22Rv1 (cell line): ENCODE results near the gene LST1.

Source experiments
- ZFX ChIP-seq: fragments of 450-650 bp; IDR thresholded peaks from 2 replicates; pipeline ENCODE4 v1.6.1; 2017; ENCODE audit warnings: antibody characterized with exemption, borderline replicate concordance
- TF ChIP-seq, protein P1 (sequence below): fragments of 450-650 bp; IDR thresholded peaks from 2 replicates; pipeline ENCODE4 v1.5.1; 2017; ENCODE audit warnings: mild to moderate bottlenecking

DNA sequence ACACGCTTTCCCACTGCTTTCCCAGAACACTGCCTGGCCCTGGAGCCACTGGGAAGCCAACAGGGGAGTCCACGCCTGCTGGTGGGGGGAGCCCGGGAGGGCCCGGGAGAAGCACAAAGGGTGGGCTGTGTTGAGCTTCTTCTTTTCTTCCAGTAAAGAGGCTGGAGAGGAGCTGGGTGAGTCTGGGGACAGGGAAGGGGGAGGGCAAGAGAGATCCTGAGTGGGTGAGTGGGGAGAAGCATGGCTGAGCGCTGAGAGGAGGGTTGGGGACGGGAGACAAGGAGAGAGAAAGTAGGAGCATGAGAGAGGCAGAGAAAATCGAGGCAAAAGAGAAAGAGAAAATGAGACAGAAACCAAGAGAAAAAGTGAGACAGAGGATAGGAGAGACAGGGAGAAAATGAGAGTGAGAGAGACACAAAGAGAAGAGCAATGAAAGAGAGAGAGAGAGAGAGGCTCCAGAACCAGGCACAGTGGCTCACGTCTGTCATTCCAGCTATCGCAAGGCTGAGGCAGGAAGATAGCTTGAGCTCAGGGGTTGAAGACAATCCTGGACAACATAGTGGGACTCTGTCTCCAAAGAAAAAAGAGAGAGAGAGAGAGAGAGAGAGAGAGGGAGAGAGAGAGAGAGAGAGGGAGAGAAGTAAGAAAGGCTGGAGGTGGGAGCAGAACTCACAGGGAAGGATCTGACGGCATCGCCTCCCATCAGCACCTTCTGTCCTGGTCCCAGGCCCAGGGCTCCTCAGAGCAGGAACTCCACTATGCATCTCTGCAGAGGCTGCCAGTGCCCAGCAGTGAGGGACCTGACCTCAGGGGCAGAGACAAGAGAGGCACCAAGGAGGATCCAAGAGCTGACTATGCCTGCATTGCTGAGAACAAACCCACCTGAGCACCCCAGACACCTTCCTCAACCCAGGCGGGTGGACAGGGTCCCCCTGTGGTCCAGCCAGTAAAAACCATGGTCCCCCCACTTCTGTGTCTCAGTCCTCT lies 2.0 kb downstream of the LST1 start:
- TF ChIP-seq, protein P1, sequence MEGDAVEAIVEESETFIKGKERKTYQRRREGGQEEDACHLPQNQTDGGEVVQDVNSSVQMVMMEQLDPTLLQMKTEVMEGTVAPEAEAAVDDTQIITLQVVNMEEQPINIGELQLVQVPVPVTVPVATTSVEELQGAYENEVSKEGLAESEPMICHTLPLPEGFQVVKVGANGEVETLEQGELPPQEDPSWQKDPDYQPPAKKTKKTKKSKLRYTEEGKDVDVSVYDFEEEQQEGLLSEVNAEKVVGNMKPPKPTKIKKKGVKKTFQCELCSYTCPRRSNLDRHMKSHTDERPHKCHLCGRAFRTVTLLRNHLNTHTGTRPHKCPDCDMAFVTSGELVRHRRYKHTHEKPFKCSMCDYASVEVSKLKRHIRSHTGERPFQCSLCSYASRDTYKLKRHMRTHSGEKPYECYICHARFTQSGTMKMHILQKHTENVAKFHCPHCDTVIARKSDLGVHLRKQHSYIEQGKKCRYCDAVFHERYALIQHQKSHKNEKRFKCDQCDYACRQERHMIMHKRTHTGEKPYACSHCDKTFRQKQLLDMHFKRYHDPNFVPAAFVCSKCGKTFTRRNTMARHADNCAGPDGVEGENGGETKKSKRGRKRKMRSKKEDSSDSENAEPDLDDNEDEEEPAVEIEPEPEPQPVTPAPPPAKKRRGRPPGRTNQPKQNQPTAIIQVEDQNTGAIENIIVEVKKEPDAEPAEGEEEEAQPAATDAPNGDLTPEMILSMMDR: no peak
- no peak for TF ChIP-seq ZFX
